Stimulated activated CD8-positive, alpha-beta memory T cell treated with anti-CD3 and anti-CD28 coated beads, Interleukin-7, amount 100 ng/mL, for 4 hours (primary cell): ENCODE results near the gene PITPNC1.
"Not testable (repeated sequence)": the region's sequence is repeated elsewhere in the genome, so short reads cannot be mapped to it uniquely, and the experiment has no call there.

Experiments used
- DNase-seq, 2 donors: peaks; one replicate each; pipeline ENCODE4 v3.0.0-alpha.2; 2020; ENCODE audit warnings: low read depth in 2 of 2

PITPNC1 gene

GRCh38 chr17:67576471-67577115, 199.5 kb downstream of the PITPNC1 start:
- no peak for DNase-seq

- no peak for DNase-seq
Observed at GRCh38 chr17:67577429-67578141, 200.5 kb downstream of the PITPNC1 start.

- no peak for DNase-seq
Observed at GRCh38 chr17:67578142-67578457, 201.0 kb downstream of the PITPNC1 start.

GRCh38 chr17:67578679-67579405, 201.8 kb downstream of the PITPNC1 start:
- not testable (repeated sequence) for DNase-seq

GRCh38 chr17:67582673-67583081, 205.6 kb downstream of the PITPNC1 start:
- DNase-seq, result no peak

GRCh38 chr17:67585077-67585602, 208.1 kb downstream of the PITPNC1 start:
- no peak for DNase-seq

DNA sequence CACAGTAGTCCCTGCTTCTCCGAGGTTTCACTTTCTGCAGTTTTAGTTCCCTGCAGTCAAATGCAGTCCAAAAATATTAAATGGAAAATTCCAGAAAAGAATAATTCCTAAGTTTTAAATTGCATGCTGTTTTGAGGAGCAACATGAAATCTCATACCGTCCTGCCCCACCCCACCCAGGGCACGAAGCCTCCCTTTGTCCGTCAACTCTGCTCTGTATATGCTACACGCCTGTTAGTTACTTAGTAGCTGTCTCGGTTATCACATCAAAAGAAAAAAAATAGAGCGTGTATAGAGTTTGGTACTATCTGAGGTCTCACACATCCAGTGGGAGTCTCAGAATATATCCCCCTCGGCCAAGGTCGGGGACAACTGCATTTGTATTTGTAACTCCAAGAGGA, 211.2 kb downstream of the PITPNC1 start:
- DNase-seq, result no peak

- no peak for DNase-seq
Observed at GRCh38 chr17:67594115-67594880, 217.2 kb downstream of the PITPNC1 start.

- DNase-seq, result no peak
Observed at GRCh38 chr17:67600408-67600807, 223.3 kb downstream of the PITPNC1 start.

- no peak for DNase-seq
Observed at GRCh38 chr17:67601897-67602296, 224.8 kb downstream of the PITPNC1 start.

DNA sequence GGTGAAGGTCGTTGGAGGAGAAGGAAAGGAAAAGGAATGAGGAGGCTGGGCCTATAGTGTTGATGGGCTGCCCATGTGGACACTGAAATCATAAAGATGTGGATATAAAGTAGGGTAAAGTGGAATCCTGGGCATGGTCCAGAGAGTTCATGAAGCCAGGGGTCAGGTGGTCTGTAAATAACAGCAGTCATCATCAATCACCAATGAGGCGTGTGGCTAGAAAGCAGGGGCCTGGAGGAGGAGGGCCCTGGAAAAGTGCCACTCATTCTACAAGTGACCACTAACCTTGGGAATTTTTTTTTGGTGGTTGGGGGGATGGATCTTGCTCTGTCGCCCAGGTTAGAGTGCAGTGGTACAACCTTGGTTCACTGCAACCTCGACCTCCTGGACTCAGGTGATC, 225.4 kb downstream of the PITPNC1 start:
- no peak for DNase-seq

DNA sequence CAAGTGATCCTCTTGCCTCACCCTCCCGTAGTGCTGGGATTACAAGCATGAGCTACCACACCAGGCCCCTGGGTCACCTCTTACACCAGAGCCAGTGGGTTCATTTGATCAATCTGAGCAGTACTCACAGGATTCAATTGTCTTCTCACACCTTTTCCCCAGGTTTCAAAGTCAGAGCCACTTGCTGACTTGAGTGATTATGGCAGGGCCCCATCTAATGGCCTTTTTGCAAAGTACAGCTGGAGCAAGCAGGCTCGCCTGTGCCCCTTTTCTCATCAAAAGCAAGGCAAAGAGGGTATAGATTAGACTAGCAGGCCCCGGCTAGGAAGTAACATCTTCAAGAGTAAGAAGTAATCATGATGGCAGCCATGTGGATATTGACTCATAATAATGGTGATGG, 225.9 kb downstream of the PITPNC1 start:
- peak; percentile 6 for DNase-seq

DNA sequence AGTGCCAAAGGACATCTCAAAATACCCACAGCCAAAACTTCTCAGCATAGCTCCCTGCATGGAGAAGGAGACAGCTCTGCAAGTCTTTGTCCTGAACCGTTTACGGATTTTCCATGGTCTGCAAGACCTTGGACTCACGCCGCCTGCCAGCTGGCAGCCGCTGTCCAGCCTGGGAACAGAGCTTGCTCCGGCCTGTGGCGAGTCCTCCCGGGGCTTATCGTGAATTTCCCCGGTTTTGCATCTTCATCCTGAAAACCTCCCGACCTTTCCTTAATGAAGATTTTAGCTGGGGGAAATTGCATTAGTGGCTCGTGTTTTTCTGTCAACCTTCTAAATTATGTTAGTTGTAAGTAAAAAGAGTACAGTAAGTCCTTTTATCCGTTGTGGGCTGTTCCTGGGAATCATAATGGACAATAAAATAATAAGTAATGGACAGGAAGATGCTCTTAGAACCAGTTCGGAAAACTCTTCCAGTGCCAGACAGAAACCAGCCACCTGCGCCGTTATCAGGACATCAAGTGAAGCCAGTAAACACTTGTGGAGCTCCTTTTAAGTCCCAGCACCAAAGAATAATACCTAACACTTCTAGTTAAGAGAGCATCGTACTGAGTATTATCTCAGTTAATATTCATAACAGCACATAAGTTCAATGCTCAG, 228.3 kb downstream of the PITPNC1 start:
- DNase-seq, result no peak

DNA sequence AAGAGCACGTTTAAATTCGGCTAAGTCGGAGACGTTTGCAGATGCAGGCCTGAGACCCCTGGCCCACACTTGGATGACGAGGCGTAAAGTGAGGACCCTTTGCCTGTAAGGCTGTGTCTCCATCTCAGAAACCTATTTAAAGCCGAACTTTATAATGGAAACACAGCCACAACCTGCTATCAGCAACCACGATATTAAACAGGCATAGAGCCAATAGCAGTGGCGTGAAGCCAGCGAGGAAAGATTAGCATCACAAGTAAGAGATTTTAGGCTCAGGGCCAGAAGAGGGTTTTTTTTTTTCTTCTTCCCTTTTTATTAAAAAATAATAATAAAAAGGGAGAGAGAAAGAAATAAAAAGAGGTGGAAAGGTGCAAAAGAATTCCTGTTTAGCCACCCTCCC, 229.4 kb downstream of the PITPNC1 start:
- no peak for DNase-seq

DNA sequence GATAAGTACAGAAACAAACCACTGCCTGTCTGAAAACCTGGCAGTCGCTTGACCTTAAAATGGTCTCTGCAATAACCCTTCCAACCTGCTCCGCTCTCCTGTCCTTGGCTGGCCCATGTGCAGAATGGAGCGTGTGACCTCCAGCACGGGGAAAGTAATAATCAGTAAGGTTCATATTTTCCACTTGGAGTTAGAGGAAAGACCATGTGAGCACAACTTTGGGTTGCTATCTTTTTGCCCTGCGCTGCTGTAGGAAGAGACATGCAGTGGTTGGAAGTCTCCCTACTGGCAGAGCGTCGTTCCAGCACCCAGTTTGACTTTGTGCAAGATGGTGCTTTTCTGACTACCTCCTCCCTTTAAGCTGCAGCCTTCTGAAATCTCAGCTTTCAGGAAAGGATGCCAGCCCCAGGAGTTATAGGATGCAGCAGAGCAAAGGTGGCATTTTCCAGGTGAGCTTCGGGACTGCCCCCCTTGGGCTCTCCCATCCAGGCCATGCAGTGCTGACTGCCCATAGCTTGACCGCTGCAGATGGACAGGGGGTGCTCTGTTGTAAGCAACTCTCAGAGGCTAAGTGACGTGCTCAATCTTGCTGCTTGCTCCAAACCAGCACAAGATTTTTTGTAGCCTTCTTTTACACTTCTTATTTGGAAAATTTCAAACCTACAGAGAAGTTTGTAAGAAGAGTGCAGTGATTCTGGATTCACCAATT, 230.0 kb downstream of the PITPNC1 start:
- no peak for DNase-seq

DNA sequence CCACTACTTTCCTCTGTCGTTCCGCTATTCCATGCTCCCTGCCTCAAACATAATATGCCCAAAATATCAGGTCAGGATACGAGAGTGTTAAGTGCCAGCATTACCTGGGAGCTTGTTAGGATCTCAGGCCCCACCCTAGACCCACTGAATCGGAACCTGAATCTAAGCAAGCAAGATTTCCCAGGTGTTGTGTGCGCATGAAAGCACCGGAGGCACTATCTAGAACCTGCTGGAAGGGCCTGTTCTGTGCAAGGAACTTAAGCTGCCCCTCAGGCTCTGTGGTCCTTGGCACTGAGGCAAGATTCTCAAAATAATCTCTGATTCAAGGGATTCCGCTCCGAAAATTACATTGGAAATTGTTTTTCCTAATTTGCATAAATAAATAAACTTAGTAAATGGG, 233.0 kb downstream of the PITPNC1 start:
- no peak for DNase-seq

GRCh38 chr17:67613961-67614360, 236.9 kb downstream of the PITPNC1 start:
- no peak for DNase-seq

- no peak for DNase-seq
Observed at GRCh38 chr17:67615011-67615561, 238.0 kb downstream of the PITPNC1 start.

GRCh38 chr17:67615736-67616135, 238.7 kb downstream of the PITPNC1 start:
- DNase-seq, result no peak

DNA sequence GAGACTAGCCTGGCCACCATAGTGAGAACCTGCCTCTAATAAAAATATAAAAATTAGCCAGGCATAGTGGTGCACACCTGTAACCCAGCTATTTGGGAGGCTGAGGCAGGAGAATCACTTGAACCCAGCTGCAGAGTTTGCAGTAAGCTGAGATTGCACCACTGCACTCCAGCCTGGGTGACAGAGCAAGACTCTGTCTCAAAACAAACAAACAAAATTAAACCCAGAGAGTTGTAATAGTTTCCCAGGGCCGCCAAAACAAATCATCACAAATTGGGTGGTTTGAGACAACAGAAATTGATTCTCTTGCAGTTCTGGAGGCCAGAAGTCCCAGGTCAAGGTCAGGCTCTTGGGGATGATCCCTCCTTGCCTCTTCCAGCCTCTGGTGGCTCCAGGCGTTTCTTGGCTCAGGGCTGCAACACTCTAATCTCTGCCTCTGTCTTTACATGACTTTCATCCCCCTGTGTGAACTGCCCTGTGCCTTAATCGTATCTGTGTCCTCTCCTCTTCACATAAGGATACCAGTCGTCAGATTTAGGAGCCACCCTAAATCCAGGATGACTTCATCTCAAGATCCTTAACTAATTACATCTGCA, 240.3 kb downstream of the PITPNC1 start:
- DNase-seq, result no peak
